GM18498 (cell line): ENCODE measurements around the gene LMF2.

Source experiments
- ATAC-seq: cut with Tn5 transposase; IDR thresholded peaks from one replicate; pipeline ENCODE4 v1.9.1; 2021; ENCODE audit warnings: mild to moderate bottlenecking, moderate library complexity; ENCODE audit not compliant: unreplicated experiment

Gene LMF2

DNA sequence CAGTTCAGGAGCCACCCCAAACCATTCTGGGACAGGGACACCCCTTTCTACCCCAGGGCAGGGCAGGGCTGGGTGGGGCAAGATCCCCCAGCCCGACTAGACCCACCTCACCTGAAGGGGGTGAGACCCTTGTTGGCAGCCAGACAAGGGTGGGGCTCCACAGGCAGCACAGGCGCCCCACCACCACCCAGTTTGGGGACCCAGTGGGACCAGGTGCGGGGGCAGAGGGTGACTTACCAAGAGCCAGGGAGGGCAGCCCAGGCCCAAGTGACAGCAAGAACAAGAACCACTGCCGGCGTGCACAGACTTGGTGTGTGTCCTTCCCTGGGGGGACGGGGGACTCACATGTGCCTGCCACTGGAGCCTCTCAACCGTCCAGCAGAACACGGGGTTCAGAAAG, 23.9 kb downstream of the LMF2 start:
- no peak for ATAC-seq

- ATAC-seq = no peak
Observed at GRCh38 chr22:50483106-50483505, 24.4 kb downstream of the LMF2 start.

DNA sequence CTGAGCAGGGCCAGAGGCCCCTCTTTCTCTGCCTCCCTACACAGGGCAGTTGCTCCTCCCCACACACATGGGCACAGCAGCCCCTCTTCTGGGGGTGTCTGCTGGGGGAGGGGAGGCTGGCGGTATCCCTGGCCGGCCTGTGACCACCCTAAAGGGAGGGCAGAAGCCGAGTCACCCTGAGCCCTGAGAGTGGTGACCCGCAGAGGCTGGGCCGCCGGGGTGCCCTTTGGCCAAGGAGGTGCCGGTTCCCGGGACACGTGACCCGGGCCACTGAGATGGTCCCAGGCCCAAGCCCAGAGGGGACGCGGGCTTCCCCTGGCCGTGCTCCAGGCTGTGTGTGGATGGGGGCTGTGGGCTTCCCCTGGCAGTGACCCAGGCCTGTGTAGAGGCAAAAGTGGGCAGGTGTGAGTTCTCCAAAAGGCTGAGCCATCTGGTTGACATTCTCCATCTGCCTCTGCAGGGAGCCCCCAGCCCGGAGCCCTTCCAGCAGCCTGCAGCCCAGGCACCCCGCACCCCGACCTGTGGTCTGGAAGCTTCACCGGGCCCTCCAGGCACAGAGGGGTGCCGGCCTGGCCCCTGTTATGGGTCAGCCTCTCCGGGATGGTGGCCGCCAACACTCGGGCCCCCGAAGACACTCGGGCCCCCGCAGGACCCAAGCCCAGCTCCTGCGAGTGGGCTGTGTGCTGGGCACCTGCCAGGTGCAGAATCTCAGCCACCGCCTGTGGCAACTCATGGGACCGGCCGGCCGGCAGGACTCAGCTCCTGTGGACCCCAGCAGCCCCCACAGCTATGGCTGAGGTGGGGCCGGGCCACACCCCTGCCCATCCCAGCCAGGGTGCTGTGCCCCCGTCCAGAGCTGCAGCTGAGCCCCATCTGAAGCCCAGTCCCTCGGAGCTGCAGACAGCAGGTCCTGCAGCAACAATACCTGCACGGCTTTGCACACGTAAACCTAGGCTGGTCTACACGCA, 25.1 kb downstream of the LMF2 start:
- no peak for ATAC-seq

GRCh38 chr22:50481440-50482106, 25.9 kb downstream of the LMF2 start, which contains the start of gene ADM2:
Gene ADM2, plus strand, starts transcription at chr22:50481543. Its CDS starts 305 bp downstream, at chr22:50481848.
- ATAC-seq = no peak

DNA sequence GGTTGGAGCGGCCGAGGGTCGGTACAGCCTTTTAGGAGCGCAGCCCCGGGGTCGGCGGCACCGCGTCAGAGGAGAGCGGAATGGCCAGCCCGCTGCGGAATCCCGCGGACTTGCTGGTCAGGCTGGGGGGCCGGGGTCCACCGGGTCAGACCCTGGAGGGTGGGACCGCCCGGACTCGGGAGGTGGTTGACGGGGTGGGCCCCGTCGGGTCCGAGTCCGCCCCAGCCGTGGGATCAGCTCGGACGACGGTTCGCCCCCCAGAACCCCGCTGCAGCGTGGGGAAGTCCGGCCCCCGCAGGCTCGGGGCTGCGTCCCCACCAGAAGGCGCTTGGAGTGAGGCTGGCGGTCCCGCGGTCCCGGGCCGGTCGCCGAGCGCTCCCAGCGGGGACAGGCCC, 26.5 kb downstream of the LMF2 start:
- no peak for ATAC-seq

- ATAC-seq = no peak
Observed at GRCh38 chr22:50479721-50480120, 27.8 kb downstream of the LMF2 start.

- ATAC-seq = no peak
Observed at GRCh38 chr22:50477923-50478322, 29.6 kb downstream of the LMF2 start.

DNA sequence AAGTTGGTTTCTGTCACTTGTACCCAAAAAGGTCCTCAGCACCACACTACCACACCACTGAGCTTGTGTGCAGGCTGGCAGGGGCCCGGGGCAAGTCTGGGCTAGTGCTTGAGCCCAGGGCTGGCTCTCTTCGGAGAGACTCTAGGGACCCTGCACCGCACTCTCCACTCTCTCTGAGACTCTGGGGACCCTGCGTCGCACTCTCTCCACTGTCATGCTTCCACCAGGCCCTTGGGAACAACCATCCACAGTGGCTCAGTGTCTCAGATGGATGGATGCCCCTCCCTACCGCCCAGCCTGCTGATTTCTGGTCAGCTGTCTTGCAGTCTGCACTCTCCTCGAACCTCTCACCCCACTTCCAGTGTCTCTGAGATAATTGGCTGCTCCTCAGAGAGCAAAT, 30.6 kb downstream of the LMF2 start:
- no peak for ATAC-seq

DNA sequence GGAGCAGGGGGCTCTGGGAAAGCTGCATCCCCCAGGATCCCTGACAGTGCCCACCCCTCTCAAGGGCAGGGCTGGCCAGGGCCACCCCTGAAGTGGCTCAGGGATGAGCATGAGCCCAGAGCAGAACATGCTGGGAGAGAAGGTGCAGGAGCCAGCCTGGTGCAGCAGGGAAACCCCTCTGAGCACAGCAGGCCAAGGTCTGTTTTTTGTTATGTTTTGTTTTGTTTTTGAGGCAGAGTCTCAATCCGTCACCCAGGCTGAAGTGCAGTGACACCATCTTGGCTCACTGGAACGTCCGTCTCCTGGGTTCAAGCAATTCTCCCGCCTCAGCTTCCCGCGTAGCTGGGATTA, 31.9 kb downstream of the LMF2 start:
- no peak for ATAC-seq

- peak; percentile 77 for ATAC-seq
Observed at GRCh38 chr22:50474710-50475651, 32.5 kb downstream of the LMF2 start, which contains the start of gene SBF1. Gene SBF1, minus strand, starts transcription at chr22:50475035. Its CDS starts 195 bp downstream, at chr22:50474840.

DNA sequence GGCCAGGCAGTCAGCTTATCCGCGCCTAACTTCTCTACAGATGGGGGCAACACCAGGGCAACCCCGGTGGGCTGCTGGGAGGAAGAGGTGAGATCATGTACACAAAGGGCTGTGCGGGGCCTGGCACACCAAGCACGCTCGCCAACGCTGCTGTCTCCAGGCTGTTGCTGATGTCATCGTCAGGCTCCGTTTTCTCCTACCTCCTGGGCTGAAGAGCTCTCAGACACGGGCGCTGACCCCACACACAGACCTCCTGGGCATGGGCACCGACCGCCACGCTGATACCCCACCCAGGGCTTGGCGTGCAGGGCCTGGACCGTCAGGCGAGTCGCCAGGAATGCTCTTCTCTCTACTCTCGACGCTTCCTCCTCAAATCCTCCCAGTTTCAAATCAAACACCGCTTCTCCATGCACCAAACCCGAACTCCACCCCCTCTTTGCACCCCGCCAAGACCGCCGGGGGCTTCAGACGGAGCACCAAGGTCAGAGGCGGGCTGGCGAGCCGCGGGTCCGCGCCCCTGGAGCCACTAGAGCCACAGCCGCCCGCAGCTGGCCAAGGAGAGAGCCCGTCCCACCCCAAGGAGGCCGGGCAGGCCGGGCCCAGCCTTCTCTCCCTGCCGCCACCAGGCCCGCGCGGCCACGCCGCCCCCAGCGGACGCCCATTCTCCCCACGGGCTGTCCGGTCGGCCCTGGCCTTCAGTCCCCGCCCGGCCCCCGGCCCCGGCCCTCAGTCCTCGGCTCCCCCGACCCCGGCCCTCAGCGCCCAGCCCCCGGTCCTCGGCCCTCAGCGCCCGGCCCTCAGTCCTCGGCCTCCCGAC, 33.4 kb downstream of the LMF2 start:
- ATAC-seq = no peak

DNA sequence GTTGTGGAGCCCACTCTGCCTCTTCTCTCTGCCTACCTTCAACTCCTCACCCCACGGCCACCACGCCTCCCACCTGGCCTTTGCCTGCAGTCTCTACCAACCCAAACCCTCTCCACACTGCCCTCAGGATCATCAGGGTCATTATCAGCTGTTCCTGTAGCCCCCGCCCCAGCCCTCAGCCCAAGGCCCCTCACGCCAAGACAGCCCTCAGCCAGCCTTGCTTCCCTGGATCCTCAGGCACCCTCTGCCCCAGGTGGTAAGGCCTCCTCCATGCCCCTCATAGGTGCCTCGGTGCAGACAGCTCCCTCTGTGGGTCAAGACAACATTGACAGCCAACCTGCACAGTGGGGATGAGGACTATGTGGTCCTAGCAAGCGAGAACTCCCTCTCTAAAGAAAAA, 34.4 kb downstream of the LMF2 start:
- no peak for ATAC-seq

DNA sequence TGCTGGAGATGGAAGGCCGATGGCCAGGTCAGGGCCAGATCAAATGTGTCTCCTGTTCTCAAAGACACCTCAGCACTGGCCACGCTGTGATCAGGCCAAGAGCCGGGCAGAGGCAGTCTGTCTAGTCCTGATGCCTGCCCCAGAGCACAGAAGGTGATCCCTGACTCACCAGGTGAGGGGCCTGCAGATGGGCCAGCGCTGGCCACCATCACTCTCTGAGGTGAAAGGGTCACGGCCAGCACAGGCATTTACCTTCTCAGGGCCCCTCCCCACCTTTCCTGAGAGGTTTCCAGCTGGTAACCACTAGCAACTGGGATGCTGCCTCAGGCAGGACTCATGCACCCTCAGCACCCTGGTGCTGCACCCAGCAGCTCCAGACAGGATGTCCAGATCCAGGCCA, 35.5 kb downstream of the LMF2 start:
- no peak for ATAC-seq

DNA sequence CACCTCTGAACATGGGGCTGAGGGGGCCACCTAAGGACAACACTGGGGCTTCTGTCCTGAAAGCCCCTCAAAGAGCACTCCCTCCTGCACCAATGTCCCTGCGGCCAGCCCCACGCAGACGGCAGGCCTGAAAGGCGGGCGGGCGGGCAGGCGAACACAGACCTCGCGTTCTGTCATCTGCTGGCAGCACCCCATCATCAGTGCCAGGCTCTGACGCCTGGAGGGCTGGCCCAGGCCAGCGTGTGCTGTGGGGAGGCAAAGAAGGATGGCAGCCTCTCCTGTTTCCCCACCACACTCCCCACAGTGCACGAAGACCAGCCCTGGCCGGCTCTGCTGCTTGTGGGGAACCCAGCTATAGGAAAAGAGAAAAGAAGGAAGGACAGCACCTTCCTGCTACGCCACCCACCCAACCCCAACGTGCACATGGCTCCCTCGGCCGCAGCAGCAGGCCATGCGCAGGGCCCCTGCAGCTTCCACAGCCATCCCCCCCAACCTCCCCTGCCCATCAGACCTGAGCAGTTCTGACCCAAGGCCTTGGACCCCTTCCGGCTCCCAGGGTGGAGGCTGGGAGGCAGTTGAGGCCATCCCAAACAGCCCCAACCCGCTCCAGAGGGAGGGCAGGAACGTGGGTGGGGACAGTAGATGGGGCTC, 36.2 kb downstream of the LMF2 start:
- ATAC-seq = no peak

DNA sequence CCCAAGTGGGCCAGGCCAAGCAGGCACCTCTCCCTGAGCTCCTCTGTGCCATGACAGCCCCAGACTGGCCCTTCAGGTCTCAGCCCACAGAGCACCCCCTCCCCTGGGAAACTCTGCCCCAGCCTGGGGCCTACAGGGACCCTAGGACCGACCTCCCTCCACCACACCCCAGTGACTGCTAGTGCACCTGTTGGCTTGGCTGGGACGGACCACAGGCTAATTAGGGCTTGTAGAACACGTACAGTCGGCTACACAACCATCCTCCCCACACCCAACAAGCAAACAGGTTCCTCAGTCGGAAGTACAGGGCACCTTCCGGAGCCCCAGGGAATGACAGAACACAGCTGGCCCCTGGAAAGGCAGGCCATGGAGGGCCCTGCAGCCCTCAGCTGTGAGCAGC, 37.0 kb downstream of the LMF2 start:
- ATAC-seq = no peak

GRCh38 chr22:50469377-50470305, 37.9 kb downstream of the LMF2 start:
- ATAC-seq = peak; percentile 67

DNA sequence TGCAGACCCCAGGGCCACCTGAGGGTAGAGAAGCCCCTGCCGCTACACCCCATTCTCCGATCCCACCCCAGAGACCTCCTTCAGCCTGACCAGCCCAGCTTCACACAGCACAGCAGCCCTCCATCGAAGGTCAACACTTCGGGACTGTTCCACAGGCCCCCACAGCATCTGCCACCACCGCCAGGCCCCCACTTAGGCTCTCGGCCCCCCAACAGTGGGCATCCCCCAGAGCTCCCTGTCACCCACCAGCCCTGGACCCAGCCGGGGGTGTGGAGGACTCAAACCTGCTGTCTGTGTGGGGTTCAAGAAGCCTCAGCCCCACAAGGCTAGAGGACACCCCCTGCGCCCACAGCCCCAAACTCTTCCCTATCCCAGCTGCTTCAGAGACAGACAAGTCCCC, 38.9 kb downstream of the LMF2 start:
- no peak for ATAC-seq

GRCh38 chr22:50467773-50468440, 39.6 kb downstream of the LMF2 start:
- ATAC-seq = no peak
